Transverse colon (tissue), 4 donors: Measurements from ENCODE around the gene SPTLC3. TPM values are rescaled to one million over a fixed set of nuclear protein-coding genes. Genes with fewer than 3 reads are reported as not detected.

Experiments used
- DNase-seq: peaks from one replicate; pipeline ENCODE4 v3.0.0-alpha.2; 2019
- H3K27ac ChIP-seq, 4 donors: fragments of 200-600 bp; sonication (generic); 2 replicates each; pipeline ENCODE4 v1.5.1; 2016 to 2018; ENCODE audit warnings: inconsistent platforms in 4 of 4
- H3K27me3 ChIP-seq: fragments of 200-600 bp; sonication (generic); 2 replicates; pipeline ENCODE4 v1.5.1; 2017; ENCODE audit warnings: inconsistent platforms
- H3K36me3 ChIP-seq, 4 donors: fragments of 200-600 bp; sonication (generic); 2 replicates each; pipeline ENCODE4 v1.5.1; 2017 to 2019; ENCODE audit warnings: inconsistent platforms in 4 of 4
- H3K4me1 ChIP-seq, 4 donors: fragments of 200-600 bp; sonication (generic); 2 replicates each; pipeline ENCODE4 v1.5.1; 2017 to 2020; ENCODE audit warnings: inconsistent platforms in 4 of 4
- H3K4me3 ChIP-seq, 4 donors: fragments of 200-600 bp; sonication (generic); 1 replicate in 1 of 4; 2 replicates in 3 of 4; pipeline versions ENCODE4 v1.5.1 to v1.6.1; 2017 to 2019; ENCODE audit warnings: inconsistent platforms in 4 of 4
- H3K9me3 ChIP-seq, 2 donors: fragments of 200-600 bp; sonication (generic); 2 replicates each; pipeline ENCODE4 v1.5.1; 2017 to 2019; ENCODE audit warnings: inconsistent platforms in 2 of 2
- CTCF ChIP-seq, 5 experiments: fragments of 200-600 bp in 3 of 5; fragments of 450-650 bp in 2 of 5; sonication (generic) in 3 of 5; IDR thresholded peaks; 1 replicate in 2 of 5; 2 replicates in 3 of 5; pipeline ENCODE4 v1.5.1; 2016 to 2017; ENCODE audit warnings: antibody characterized with exemption in 5 of 5, inconsistent platforms in 3 of 5, mild to moderate bottlenecking in 2 of 5, moderate library complexity in 1 of 5
- EP300 ChIP-seq: sonication (generic); formaldehyde crosslinking; IDR thresholded peaks from one replicate; pipeline ENCODE4 v1.6.1; 2017; ENCODE audit warnings: antibody characterized with exemption, low read depth
- POLR2A ChIP-seq: fragments of 450-650 bp; IDR thresholded peaks from one replicate; pipeline ENCODE4 v1.6.1; 2016; ENCODE audit warnings: antibody characterized with exemption, mild to moderate bottlenecking, moderate library complexity
- POLR2AphosphoS5 ChIP-seq, 3 donors: sonication (generic); formaldehyde crosslinking; IDR thresholded peaks; one replicate each; pipeline ENCODE4 v1.6.1; 2016; ENCODE audit warnings: antibody characterized with exemption in 3 of 3
- WGBS, 2 donors: methylation state at CpG; one replicate each; pipeline ENCODE4 v1.1.5; 2018; ENCODE audit warnings: low coverage in 1 of 2; 5-methylcytosine and 5-hydroxymethylcytosine counted together
- in situ Hi-C, 4 donors: fragments of 200-750 bp; cut with MboI; loops; one replicate each; pipeline versions ENCODE4 v1.15.0 to v1.15.1; 2017; ENCODE audit warnings: low sequenced_read_pairs in 3 of 4, low pct_ligation_motif_present in 1 of 4, low pct_unique_long_range_greater_than_20kb in 1 of 4
- intact Hi-C: fragments of 100-400 bp; cut with DNase I; formaldehyde crosslinking; loops from one replicate; pipeline ENCODE4 v1.15.1; 2023; ENCODE audit warnings: low total_unique reads
- total RNA-seq, 4 donors: library from RNA; depleted of rRNA; stranded (reverse); fragments of >200 nt; gene quantifications; one replicate each; pipeline ENCODE4 v1.1.0, GENCODE V29; 2016

SPTLC3 gene
- total RNA-seq, 4 donors from 2014 or later, result 2.6 to 11.6 (median 8.8) TPM

- 82 to 100% methylated on average over 1 to 3 of the region's 3 CpGs for WGBS, 2 donors
- Histone ChIP-seq H3K27me3 (no peaks in the 10 kb centered on the region), H3K4me3 (no peak overlapping the region), H3K4me1 (peaks cover 0 to 10% (median 5%) of the 10 kb centered on the region in 4 donors), H3K36me3 (no peaks in the 10 kb centered on the region), H3K27ac (no peak overlapping the region), H3K9me3 (no peaks in the 10 kb centered on the region)
- TF ChIP-seq CTCF (IDR thresholded peaks at IDR 0.05), result no peak
- DNase-seq, result no peak
- intact Hi-C loops (no loop called here), in situ Hi-C loops (loop anchor here in 1 of 4 donors (25.0 kb wide), 1 partner anchor 98 kb away; no protein-coding TSS in a partner anchor)
Observed at GRCh38 chr20:13085275-13085674, 76.5 kb downstream of the SPTLC3 start.

- intact Hi-C loops (no loop called here), in situ Hi-C loops (loop anchor here in 1 of 4 donors (25.0 kb wide), 1 partner anchor 103 kb away; no protein-coding TSS in a partner anchor)
- DNase-seq, result no peak
- TF ChIP-seq EP300, result no peak
- TF ChIP-seq POLR2A, result no peak
- no peak for TF ChIP-seq CTCF (IDR thresholded peaks at IDR 0.05)
- H3K4me1 ChIP-seq, result peaks cover 0 to 9% (median 2%) of the 10 kb centered on the region in 4 donors
- H3K27me3 ChIP-seq, result no peaks in the 10 kb centered on the region
- no peak overlapping the region for H3K27ac ChIP-seq
- WGBS, 2 donors, result 43 to 62% methylated on average over 1 of the region's 1 CpG
- H3K4me3 ChIP-seq, result no peak overlapping the region
- H3K9me3 ChIP-seq, result no peaks in the 10 kb centered on the region
- peaks cover 0 to 4% (median 0%) of the 10 kb centered on the region in 4 donors for H3K36me3 ChIP-seq
Observed at GRCh38 chr20:13089950-13090469, 81.2 kb downstream of the SPTLC3 start.

GRCh38 chr20:13092111-13092510, 83.3 kb downstream of the SPTLC3 start:
- Histone ChIP-seq H3K4me3 (no peak overlapping the region), H3K36me3 (peaks cover 0 to 4% (median 0%) of the 10 kb centered on the region in 4 donors), H3K4me1 (peaks cover 0 to 9% (median 2%) of the 10 kb centered on the region in 4 donors), H3K9me3 (no peaks in the 10 kb centered on the region), H3K27me3 (no peaks in the 10 kb centered on the region), H3K27ac (no peak overlapping the region)
- intact Hi-C loops, result no loop called here
- DNase-seq, result no peak
- WGBS, 2 donors, result 64 to 68% methylated on average over 2 of the region's 2 CpGs
- in situ Hi-C loops, result loop anchor here in 1 of 4 donors (25.0 kb wide), 1 partner anchor 105 kb away; no protein-coding TSS in a partner anchor
- TF ChIP-seq POLR2AphosphoS5 (IDR thresholded peaks at IDR 0.05), result no peak
- TF ChIP-seq CTCF (IDR thresholded peaks at IDR 0.05), result no peak
- no peak for TF ChIP-seq POLR2A
- no peak for TF ChIP-seq EP300

- in situ Hi-C loops (loop anchor here in 1 of 4 donors (25.0 kb wide), 1 partner anchor 108 kb away; no protein-coding TSS in a partner anchor), intact Hi-C loops (no loop called here)
- DNase-seq, result no peak
- no peak for TF ChIP-seq EP300
- no peak for TF ChIP-seq POLR2A
- TF ChIP-seq CTCF (IDR thresholded peaks at IDR 0.05), result no peak
- TF ChIP-seq POLR2AphosphoS5 (IDR thresholded peaks at IDR 0.05), result no peak
- Histone ChIP-seq H3K9me3 (no peaks in the 10 kb centered on the region), H3K27me3 (no peaks in the 10 kb centered on the region), H3K27ac (no peak overlapping the region), H3K4me3 (no peak overlapping the region), H3K36me3 (peaks cover 0 to 4% (median 0%) of the 10 kb centered on the region in 4 donors), H3K4me1 (peaks cover 0 to 9% (median 2%) of the 10 kb centered on the region in 4 donors)
- 31 to 61% methylated on average over 3 to 4 of the region's 4 CpGs for WGBS, 2 donors
Observed at GRCh38 chr20:13094976-13095375, 86.2 kb downstream of the SPTLC3 start.
